Neural progenitor cell (in vitro differentiated cells): Measurements from ENCODE around the gene PER1. TPM values are rescaled to one million over a fixed set of nuclear protein-coding genes. Genes with fewer than 3 reads are reported as not detected.

Experiments
- DNase-seq: peaks from one replicate; pipeline ENCODE4 v3.0.0-alpha.2; 2016; ENCODE audit warnings: low spot score
- H2AFZ ChIP-seq: fragments of 200-600 bp; sonication (generic); replicated peaks from 2 replicates; pipeline ENCODE4 v1.6.1; 2016; ENCODE audit warnings: antibody characterized with exemption
- H3F3A ChIP-seq: fragments of 200-600 bp; sonication (generic); 2 replicates; pipeline ENCODE4 v1.6.1; 2016; ENCODE audit warnings: antibody characterized with exemption, low read depth
- H3K27ac ChIP-seq: fragments of 200-600 bp; sonication (generic); 2 replicates; pipeline ENCODE4 v1.5.1; 2016; ENCODE audit warnings: mild to moderate bottlenecking
- H3K27me3 ChIP-seq: fragments of 200-600 bp; sonication (generic); 2 replicates; pipeline ENCODE4 v1.6.1; 2016; ENCODE audit warnings: mild to moderate bottlenecking, moderate library complexity
- H3K36me3 ChIP-seq: fragments of 200-600 bp; sonication (generic); 2 replicates; pipeline ENCODE4 v1.5.1; 2016
- H3K4me1 ChIP-seq: fragments of 200-600 bp; sonication (generic); 2 replicates; pipeline ENCODE4 v1.6.1; 2016; ENCODE audit warnings: mixed run types
- H3K4me2 ChIP-seq: fragments of 200-600 bp; sonication (generic); 2 replicates; pipeline ENCODE4 v1.6.1; 2016
- H3K4me3 ChIP-seq: fragments of 200-600 bp; sonication (generic); 2 replicates; pipeline ENCODE4 v1.5.1; 2016
- H3K79me2 ChIP-seq: fragments of 200-600 bp; sonication (generic); 2 replicates; pipeline ENCODE4 v1.6.1; 2016; ENCODE audit warnings: low read depth
- H3K9ac ChIP-seq: fragments of 200-600 bp; sonication (generic); 2 replicates; pipeline ENCODE4 v1.6.1; 2016
- H3K9me3 ChIP-seq: fragments of 200-600 bp; sonication (generic); 2 replicates; pipeline ENCODE4 v1.5.1; 2016; ENCODE audit warnings: low read depth
- H4K20me1 ChIP-seq: fragments of 200-600 bp; sonication (generic); 2 replicates; pipeline ENCODE4 v1.6.1; 2016; ENCODE audit warnings: low read depth
- H3K27ac Mint-ChIP-seq: 3 replicates; pipeline ENCODE4 v1.8.0; 2021; ENCODE audit warnings: mixed read lengths
- H3K27me3 Mint-ChIP-seq: 2 replicates; pipeline ENCODE4 v1.8.0; 2022; ENCODE audit warnings: low read depth, mild to moderate bottlenecking, inconsistent platforms, moderate library complexity, mixed read lengths; ENCODE audit not compliant: insufficient read depth
- H3K36me3 Mint-ChIP-seq: 3 replicates; pipeline ENCODE4 v1.8.0; 2021; ENCODE audit warnings: mixed read lengths
- H3K4me1 Mint-ChIP-seq: 3 replicates; pipeline ENCODE4 v1.8.0; 2021; ENCODE audit warnings: mixed read lengths
- H3K4me3 Mint-ChIP-seq: 3 replicates; pipeline ENCODE4 v1.8.0; 2021; ENCODE audit warnings: mild to moderate bottlenecking, moderate library complexity, mixed read lengths
- H3K9me3 Mint-ChIP-seq: 3 replicates; pipeline ENCODE4 v1.8.0; 2020; ENCODE audit warnings: mixed read lengths
- CTCF ChIP-seq: fragments of 200-600 bp; sonication (generic); IDR thresholded peaks from 2 replicates; pipeline ENCODE4 v1.5.1; 2017; ENCODE audit warnings: antibody characterized with exemption, mild to moderate bottlenecking
- EZH2 ChIP-seq: fragments of 200-600 bp; sonication (generic); IDR thresholded peaks from 2 replicates; pipeline ENCODE4 v1.6.1; 2017; ENCODE audit warnings: antibody characterized with exemption, mild to moderate bottlenecking, moderate library complexity
- EZH2phosphoT487 ChIP-seq: fragments of 200-600 bp; sonication (generic); IDR thresholded peaks from 2 replicates; pipeline ENCODE4 v1.6.1; 2017; ENCODE audit warnings: antibody characterized with exemption
- total RNA-seq: library from RNA; depleted of rRNA; stranded (reverse); fragments of >200 nt; gene quantifications from 2 replicates; pipeline ENCODE4 v1.2.3, GENCODE V29; 2015; ENCODE audit warnings: low replicate concordance

The PER1 gene
- total RNA-seq, 1 donor from 2014 or later = 3.2 TPM

GRCh38 chr17:8159459-8160223, 7.4 kb upstream of the PER1 start:
- Mint-ChIP-seq H3K27me3 (peaks cover 3% of the 10 kb centered on the region), H3K4me1 (peaks cover 31% of the 10 kb centered on the region), H3K36me3 (peaks cover 7% of the 10 kb centered on the region), H3K27ac (no peak overlapping the region), H3K9me3 (no peaks in the 10 kb centered on the region), H3K4me3 (peak overlapping the region; percentile 62)
- Histone ChIP-seq H4K20me1 (peaks cover 39% of the 10 kb centered on the region), H3K9ac (no peak overlapping the region), H3K4me3 (no peak overlapping the region), H3K4me2 (no peak overlapping the region), H3K79me2 (peaks cover 19% of the 10 kb centered on the region), H3K36me3 (peaks cover 4% of the 10 kb centered on the region), H3K27me3 (no peaks in the 10 kb centered on the region), H3K27ac (no peak overlapping the region), H2AFZ (no peak overlapping the region), H3K4me1 (peaks cover 30% of the 10 kb centered on the region), H3K9me3 (no peaks in the 10 kb centered on the region), H3F3A (peaks cover 69% of the 10 kb centered on the region)
- no peak for TF ChIP-seq CTCF
- no peak for TF ChIP-seq EZH2
- TF ChIP-seq EZH2phosphoT487 = no peak
- DNase-seq = no peak

- H3K4me1 ChIP-seq = peaks cover 28% of the 10 kb centered on the region
- peaks cover 39% of the 10 kb centered on the region for H4K20me1 ChIP-seq
- no peaks in the 10 kb centered on the region for H3K9me3 ChIP-seq
- H3K9ac ChIP-seq = no peak overlapping the region
- H3K4me3 ChIP-seq = no peak overlapping the region
- Mint-ChIP-seq H3K4me1 (peaks cover 29% of the 10 kb centered on the region), H3K4me3 (peak overlapping the region; percentile 71), H3K9me3 (no peaks in the 10 kb centered on the region), H3K36me3 (peaks cover 7% of the 10 kb centered on the region), H3K27me3 (peaks cover 5% of the 10 kb centered on the region), H3K27ac (no peak overlapping the region)
- no peak for TF ChIP-seq EZH2phosphoT487
- TF ChIP-seq EZH2 = no peak
- TF ChIP-seq CTCF = no peak
- no peaks in the 10 kb centered on the region for H3K27me3 ChIP-seq
- peaks cover 4% of the 10 kb centered on the region for H3K36me3 ChIP-seq
- H3K27ac ChIP-seq = no peak overlapping the region
- no peak overlapping the region for H2AFZ ChIP-seq
- peaks cover 69% of the 10 kb centered on the region for H3F3A ChIP-seq
- DNase-seq = no peak
- H3K79me2 ChIP-seq = peaks cover 19% of the 10 kb centered on the region
- no peak overlapping the region for H3K4me2 ChIP-seq
Measured at GRCh38 chr17:8159032-8159400, 6.8 kb upstream of the PER1 start.

GRCh38 chr17:8158267-8159031, 6.2 kb upstream of the PER1 start:
- no peak overlapping the region for H3K9ac ChIP-seq
- H3K79me2 ChIP-seq = peaks cover 19% of the 10 kb centered on the region
- no peak overlapping the region for H2AFZ ChIP-seq
- TF ChIP-seq CTCF (peak; percentile 84), EZH2 (no peak)
- H3K4me3 ChIP-seq = no peak overlapping the region
- H3F3A ChIP-seq = peaks cover 71% of the 10 kb centered on the region
- H3K4me2 ChIP-seq = no peak overlapping the region
- peaks cover 5% of the 10 kb centered on the region for H3K27me3 Mint-ChIP-seq
- peaks cover 28% of the 10 kb centered on the region for H3K4me1 Mint-ChIP-seq
- H3K4me1 ChIP-seq = peaks cover 22% of the 10 kb centered on the region
- H3K9me3 ChIP-seq = no peaks in the 10 kb centered on the region
- peak; percentile 87 for DNase-seq
- H3K27ac ChIP-seq = no peak overlapping the region
- H3K27me3 ChIP-seq = no peaks in the 10 kb centered on the region
- H4K20me1 ChIP-seq = peaks cover 39% of the 10 kb centered on the region
- H3K27ac Mint-ChIP-seq = no peak overlapping the region
- H3K36me3 ChIP-seq = peaks cover 4% of the 10 kb centered on the region
- peaks cover 7% of the 10 kb centered on the region for H3K36me3 Mint-ChIP-seq
- peak overlapping the region; percentile 71 for H3K4me3 Mint-ChIP-seq
- H3K9me3 Mint-ChIP-seq = no peaks in the 10 kb centered on the region
